Left forelimb (tissue), 1 donor: ENCODE measurements around the gene LASP1NB.

Experiments
- DNase-seq: peaks from one replicate; pipeline ENCODE4 v3.0.0-alpha.2; 2018; ENCODE audit warnings: low spot score

LASP1NB gene

DNA sequence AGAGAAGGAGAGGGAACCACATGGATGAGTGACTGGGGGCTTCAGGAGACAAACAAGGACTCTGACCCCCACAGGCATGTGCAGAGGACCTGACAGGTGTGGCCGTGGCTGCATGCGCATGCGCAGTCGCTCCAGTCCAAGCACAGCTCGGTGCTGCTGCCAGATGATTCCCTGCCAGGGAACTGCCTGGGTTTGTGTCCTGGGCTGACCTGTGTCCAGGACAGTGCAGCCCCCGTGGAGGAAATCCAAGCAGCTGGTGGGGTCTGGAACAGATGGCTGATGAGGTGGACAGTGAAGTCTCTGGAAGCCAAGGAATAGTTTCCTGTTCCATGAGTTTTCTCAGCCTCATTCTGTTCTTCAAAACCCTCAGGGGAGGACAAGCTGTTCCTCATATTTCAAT, 28.2 kb upstream of the LASP1NB start:
- no peak for DNase-seq

DNA sequence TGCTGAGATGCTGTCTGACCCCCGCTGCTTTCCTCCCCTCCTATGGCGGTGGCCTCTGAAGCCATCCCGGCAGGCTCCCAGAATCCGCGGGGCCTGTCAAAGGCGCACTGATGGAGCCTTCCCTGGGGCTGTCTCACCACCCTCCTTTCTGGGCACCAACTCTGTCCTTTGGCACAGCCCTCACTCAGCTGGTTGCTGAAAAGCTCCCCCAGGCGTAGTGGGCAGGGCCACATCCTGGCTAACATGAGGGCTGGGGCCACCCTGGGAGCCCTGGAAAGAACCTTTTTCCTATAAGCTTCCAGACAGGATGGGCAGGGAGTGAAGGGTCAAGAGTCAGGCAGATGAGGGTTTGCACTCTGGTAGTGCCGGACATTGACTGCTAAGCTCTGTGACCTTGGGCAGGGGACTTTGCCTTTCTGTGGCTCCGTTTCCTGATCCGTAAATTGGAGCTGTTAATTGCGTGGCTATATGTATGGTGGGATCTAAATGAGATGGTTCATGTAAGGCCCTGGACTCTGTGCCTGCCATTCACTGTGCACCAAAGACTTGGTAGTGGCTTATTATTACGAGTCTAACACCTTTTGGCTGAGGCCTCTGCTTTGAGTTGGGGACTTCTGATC, 27.6 kb upstream of the LASP1NB start:
- DNase-seq: no peak

DNA sequence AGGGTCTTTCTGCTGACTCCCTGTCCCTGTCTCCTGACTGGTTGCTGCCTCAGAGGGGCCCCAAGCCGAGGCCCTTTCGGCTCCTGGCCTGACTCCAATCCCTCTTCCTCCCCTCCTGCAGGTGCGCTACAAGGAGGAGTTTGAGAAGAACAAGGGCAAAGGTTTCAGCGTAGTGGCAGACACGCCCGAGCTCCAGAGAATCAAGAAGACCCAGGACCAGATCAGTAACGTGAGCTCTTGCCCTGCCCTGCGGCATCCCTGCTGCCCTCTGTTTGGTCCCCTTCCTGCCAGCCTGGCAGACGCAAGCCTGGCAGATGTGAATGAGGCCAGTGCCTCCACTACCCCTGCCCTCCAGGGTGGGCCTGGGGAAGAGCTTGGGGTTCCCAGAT, 27.1 kb upstream of the LASP1NB start:
- no peak for DNase-seq

DNA sequence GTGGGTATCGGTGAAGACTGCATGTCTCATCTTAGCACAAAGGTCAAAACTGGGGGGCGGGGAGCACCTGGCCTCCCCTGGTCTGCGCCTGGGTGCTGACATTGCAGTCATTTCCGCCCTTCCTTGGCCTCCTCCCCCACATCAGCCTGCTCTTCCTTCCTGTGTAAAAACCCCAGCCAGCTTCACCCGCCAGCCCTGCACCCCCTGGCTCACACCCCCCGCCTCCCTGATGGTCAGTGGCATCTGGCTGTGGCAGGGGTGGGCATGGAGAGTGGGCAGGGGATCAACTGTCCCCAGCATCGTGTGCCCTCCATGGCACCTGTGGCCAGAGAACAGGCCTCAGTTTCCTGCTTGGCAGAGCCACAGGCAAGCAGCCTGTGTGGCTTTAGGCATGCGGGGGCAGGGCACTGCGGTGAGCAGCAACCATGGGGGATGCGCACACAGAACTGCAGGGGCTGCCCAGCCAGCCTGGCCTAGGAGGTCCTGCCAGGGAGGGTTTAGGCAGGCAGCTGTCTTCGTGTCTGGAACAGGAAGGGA, 26.5 kb upstream of the LASP1NB start:
- DNase-seq: no peak

DNA sequence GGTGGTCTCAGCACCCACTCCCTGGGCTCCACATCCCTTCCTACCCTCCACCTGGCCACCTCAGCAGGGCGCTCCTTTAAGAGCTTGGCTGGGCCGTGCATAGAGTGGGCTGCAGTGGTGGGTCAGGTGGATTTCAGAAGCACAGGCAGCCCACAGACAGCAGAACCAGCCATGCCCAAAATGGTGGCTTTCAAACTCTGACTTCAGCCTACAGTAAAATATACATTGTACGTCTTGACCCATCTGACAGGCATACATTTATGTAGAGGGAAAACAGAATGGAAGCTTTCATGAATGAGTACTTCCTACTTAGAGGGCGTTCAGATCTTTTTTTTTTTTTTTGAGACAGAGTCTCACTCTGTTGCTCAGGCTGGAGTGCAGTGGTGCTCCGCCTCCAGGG, 26.0 kb upstream of the LASP1NB start:
- DNase-seq: no peak

DNA sequence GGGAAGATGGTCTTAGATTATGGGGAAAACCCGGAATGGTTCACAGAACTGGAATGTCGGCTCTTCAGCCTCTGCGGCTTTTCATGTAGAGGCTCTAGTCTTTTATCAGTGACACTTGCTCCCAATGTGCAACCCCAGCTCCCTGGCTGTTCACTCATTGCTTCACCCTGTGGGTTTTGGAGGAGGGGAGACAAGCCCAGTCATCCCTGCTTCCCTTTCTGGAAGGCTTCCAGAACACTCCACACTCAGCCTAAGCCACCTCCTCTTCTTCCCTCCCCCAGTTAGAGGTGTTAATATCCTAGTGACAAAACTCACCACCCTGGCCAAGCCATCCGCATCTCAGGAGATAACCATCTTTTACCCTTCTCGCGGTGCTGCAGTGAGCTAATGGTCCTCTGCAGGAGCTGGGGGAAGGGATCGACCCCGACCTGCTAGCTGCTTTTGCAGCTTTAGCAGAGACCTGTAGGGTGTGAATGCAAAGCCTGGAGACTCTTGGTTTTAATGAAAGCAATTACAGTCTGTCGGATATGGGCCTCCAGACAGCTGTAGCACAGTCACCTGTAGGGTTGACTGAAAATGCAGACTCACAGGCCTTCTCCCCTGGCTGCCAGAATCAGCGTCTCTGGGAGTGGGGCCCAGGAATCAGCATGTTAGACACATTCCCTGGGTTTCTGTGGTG, 24.3 kb upstream of the LASP1NB start:
- no peak for DNase-seq

DNA sequence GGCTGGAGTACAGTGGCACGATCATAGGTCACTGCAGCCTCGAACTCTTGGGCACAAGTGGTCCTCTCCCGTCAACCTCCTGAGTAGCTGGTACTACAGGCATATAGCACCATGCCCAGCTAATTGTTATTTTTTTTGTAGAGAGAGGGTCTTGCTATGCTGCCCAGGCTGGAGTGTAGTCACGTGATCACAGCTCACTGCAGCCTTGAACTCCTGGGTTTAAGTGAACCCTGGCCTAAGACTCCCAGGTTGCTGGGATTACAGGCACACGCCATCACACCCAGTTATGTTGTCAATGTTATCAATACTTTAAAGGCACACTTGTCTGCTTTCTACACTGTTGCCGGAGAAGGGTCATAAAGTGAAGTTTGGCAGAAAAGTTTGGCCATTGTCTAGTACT, 22.0 kb upstream of the LASP1NB start:
- DNase-seq: no peak

DNA sequence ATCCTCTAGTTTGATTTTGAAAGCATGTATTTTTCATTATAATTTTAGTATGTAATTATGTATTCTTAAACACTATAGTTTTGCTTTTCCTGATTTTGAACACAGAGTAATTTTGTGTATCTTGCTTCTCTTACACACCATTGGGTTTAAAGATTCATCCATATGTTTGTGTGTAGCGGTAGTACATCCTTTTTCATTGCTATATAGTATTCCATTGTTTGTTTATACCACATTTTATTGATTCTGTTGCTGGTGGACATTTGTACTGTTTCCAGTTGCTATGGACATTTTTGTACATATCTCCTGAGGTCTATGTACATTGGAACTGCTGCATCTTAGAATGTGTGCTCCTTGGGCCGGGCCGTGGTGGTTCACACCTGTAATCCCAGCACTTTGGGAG, 20.5 kb upstream of the LASP1NB start:
- DNase-seq: no peak

DNA sequence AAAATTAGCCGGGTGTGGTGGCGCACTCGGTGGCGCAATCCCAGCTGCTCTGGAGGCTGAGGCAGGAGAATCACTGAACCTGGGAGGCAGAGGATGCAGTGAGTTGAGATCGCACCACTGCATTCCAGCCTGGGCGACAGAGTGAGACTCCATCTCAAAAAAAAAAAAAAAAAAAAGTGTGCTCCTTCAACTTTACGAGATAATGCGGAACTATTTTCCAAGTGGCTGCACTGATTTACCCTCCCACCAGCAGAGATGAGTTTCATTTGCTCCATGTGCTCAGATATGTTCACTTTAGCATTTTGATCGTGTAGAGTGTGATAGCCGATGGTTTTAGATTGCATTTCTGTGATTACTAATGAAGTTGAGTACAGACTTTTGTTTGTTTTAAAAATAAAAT, 20.0 kb upstream of the LASP1NB start:
- no peak for DNase-seq

DNA sequence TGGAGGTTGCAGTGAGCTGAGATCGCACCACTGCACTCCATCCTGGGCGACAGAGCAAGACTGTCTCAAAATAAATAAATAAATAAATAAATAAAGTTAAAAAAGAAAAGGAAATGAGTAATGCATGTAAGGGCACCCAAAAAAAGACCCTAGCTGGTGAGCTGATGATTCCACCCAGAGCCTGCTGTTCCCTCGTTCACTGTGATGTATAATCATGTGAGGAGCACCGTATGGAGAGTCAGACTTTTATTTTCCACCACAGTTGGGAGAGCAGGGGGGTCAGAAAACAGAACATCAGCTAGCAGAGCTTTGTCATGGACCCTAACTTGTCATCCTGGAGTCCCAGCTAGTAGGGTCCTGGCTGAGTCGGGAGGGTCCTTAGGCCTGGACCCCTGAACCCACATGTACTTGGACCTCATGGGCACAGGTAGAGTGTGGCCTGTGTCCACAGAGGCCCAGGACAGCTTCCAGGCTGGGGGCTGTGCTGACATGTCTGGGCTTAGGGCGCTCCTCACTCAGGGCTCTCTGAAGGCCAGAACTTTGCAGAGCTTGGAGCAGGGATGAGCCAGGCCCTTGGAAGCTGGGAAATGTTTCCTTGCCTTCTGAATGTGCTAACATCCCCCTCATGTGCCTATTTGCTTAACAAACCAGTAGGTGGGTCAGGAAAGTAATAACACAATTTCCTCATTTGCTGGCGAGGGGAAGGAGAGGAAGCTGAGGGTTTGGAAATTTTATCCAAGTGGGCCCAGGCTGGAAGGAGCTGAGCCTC, 18.8 kb upstream of the LASP1NB start:
- DNase-seq: no peak

DNA sequence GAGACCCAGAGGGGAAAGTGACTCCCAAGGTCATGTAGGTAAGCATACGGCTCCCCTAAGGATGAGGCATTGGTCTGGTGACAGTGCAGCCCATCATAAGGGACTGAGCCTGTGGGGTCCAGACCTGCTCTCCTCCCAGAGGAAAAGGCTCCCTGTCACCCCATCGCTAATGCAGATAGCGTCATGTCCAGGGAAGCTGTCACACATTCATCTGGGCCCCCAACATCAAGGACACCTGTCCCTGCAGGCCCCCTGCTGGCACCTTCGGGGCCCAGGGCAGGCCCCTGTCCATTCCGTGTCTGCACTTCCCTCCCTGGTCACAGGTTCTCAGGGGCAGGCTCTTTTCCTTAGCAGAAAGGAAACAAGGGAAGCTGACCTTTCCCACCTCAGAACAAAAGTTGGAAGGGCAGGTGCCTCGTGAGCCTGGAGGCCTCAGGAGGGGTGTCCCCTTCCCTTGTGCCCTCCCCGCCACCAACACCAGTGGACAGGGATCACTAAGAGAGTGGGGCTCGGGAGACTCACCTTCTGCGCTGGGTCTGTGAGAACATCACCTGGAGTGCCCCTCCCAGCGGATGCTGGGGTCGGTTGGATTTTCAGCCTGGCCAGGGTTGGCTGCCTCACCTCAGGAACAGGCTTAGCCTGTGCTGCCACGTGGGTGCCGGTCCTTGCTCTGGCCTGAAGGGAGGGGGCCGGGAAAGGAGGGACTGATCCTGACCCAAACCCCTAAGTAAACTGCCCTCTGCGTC, 17.3 kb upstream of the LASP1NB start:
- DNase-seq: no peak

DNA sequence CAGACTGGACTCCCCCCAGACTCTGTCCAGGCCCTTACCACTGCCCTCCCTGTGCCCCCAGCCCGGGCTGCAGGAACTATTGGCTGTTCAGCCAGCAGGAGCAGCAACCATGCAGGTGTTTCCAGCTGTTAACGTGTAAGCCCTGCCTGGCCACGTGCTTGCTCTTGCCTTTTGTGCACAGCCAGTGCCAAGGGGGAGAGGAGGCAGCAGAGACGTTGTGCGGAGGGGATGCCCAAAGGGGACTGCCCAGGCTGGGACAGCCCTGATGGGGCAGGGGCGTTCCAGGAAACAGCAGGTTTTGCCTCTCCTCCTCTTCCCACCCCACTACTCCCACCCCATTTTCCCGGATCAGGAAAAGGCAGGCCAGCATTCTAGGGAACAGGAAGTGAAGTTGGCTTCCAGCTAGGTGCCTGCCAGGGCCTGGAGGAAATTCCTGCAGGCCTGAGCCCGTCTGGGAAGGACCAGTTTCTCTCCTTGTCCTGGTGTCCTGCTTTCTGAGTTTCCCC, 16.7 kb upstream of the LASP1NB start:
- peak; percentile 62 for DNase-seq

DNA sequence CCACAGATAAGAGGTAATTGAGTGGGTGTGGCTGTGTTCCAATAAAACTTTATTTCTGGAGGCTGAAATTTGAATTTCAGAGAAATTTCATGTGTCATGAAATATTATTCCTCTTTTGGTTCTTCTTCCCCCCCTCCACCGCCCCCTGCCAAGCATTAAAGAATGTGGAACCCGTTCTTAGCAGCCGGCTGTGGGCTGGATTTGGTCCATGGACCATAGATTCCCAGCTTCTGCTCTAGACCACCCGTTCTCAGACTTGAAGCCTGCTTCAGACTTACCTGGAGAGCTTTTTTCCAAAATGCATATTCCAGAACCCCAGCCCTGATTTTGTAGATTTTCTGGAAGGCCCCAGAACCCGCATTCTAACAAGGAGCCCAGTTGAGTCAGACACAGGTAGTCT, 15.1 kb upstream of the LASP1NB start:
- no peak for DNase-seq

DNA sequence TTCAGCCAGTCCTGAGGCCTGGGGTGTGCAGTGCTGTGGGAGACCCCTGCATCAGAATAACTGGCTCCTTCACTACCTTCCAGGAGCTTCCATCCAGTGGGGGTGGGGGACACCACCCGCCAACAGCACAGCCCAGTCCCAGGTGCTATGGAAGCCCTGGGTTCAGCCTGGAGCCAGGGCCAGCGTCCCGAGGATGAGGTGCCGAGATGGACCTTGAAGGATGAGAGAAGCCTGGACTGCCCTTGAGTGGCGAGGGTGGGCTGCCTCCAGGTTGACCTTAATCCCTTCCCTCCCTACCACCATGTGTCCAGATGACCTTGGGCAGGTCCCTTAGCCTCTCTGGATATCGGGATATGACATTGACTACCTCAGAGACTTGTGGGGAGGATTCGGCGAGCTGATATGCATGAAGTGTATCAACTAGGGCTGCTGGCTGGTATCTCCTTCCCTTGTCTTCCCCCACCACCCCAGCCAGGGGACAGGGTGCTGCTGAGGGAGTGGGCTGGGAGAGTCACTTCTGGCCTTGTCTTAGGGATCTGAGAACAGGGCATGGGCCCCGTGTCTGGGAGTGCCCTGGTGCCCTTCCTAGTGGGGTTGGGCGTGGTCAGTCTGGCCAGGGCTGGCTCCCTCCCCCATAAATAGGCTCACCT, 14.2 kb upstream of the LASP1NB start:
- peak; percentile 53 for DNase-seq

DNA sequence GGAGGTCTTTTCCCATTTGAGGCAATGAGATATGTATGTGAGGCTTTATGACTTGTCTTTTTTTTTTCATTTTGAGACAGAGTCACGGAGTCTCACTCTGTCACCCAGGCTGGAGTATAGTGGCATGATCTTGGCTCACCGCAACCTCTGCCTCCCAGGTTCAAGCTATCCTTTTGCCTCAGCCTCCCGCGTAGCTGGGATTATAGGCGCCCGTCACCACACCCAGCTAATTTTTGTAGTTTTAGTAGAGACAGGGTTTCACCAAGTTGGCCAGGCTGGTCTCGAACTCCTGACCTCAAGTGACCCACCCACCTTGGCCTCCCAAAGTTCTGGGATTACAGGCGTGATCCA, 13.7 kb upstream of the LASP1NB start:
- peak; percentile 26 for DNase-seq

DNA sequence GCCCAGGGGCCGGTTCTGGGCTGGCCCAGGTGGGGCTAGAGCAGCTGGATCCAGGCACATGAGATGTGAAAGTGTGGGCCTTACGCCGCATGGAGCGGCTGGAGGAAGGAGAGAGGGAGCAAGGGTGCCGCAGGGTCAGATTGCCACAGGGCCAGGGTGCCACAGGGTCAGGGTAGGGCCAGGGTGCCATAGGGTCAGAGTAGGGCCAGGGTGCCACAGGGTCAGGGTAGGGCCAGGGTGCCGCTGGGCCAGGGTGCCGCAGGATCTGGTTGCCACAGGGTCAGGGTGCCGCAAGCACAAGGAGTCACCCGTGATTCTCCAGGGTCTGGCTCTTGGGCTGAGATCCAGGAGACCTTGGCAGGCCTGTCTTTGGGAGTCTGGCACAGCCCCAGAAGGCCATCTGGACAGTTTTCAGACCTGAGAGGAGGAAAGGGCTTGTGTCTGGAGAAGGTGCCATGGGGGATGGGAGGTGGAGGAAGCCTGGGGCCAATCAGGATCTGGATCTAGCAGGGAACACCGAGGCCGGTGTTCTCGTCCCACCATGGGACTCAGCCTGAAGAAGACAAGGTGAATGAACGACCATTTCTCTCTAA, 13.1 kb upstream of the LASP1NB start:
- peak; percentile 60 for DNase-seq

DNA sequence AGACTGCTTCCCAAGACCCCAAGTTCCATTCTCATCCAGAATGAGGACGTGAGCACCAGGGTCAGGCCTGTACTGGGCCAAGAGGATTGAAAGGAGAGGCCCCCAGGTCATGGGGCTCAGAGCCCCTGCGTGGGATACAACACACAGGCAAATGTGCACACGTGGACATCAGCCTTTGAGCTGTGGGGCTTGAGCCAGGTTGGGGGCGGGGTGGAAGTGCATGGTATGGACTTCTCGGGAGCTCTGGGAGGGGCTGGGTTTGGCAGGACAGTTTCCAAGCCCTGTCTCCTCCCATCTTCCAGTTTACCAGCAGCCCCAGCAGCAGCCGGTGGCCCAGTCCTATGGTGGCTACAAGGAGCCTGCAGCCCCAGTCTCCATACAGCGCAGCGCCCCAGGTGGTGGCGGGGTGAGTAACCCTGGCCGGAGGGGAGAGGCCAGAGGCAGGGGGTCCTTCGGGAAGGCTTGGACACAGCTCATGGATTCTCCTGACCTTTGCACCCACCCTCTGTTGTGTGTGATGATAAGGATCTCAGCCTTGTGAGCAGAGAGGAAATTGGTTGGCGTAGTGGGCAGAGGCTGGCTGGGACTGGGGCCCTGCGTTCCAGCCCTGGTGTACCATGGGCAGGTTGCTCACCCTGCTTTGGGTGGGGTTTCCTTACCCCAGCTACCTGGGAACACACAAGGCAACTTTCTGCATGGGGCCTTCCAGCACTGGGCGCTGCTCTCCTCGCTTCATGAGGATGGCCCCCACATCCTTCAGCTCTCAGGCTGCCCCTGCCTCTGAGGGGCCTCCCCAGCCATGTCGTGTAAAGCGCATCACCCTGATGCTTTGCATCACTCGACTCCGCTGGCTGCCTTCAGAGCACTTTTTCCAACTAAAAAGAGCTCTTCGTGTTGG, 10.4 kb upstream of the LASP1NB start:
- no peak for DNase-seq

DNA sequence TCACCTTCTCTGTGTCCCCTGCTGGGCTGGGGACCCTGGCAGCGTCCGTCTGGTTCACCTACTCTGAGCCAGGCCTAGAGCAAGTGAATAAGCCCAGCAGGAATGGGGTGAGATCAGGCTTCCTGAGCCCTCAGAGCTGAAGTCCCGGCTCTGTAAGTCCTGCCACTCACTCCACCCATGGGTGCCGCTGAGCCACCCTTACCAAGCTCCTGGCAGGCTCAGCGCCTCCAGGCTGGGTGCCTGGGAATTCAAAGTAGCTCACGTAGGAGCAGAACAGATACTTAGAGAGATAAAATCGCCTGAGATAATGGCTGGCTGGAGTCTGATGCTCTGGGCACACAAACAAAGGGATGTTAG, 9.8 kb upstream of the LASP1NB start:
- DNase-seq: no peak

DNA sequence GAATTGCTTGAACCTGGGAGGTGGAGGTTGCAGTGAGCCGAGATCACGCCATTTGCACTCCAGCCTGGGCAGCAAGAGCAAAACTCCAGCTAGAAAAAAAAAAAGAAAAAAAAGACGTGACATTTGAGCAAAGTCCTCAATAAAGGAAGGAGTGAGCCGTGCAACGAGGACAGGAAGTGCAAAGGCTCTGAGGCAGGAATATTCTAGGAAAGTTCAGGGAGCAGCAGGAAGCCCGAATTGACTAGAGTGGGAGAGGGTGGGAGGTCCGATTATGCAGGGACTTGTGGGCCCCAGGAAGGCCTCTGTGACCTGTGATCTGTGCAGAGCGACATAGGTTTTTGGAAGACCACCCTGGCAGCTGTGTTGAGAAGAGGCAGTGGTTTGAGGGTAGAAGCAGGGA, 8.6 kb upstream of the LASP1NB start:
- no peak for DNase-seq

DNA sequence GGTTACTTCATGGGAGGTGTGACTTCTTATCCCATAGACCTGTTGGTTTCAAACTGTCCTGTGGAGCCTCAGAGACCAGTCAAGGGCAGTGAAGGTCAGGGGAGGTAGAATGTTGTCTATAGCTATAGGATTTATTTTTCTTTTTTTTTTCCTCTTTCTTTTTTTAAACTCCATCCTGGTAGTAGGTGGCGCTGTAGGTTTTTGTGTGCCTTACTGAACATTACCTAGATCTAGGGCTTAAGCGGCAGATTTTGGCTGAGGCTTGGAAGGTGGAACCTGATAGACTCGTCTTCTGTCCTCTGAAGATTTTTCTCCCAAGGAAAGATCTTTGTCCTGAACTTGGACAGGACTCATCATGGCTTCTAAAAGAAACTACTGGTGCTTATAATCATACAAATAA, 8.2 kb upstream of the LASP1NB start:
- no peak for DNase-seq
